Duodenal mucosa (tissue), 2 donors: ENCODE data around the gene ASB16.

Experiments used
- H3K27ac ChIP-seq: one replicate; pipeline ENCODE4 v1.7.0; 2013; ENCODE audit warnings: low read depth, low read length
- H3K27me3 ChIP-seq, 2 donors: one replicate each; pipeline ENCODE4 v1.7.0; 2013; ENCODE audit warnings: low read length in 2 of 2, control low read depth in 1 of 2; ENCODE audit not compliant: insufficient read depth in 2 of 2, control insufficient read depth in 1 of 2
- H3K36me3 ChIP-seq, 2 donors: one replicate each; pipeline ENCODE4 v1.7.0; 2013; ENCODE audit warnings: low read length in 2 of 2, control low read depth in 1 of 2; ENCODE audit not compliant: insufficient read depth in 2 of 2, control insufficient read depth in 1 of 2
- H3K4me1 ChIP-seq, 2 donors: one replicate each; pipeline ENCODE4 v1.7.0; 2013; ENCODE audit warnings: low read length in 2 of 2, control low read depth in 1 of 2; ENCODE audit not compliant: insufficient read depth in 2 of 2, control insufficient read depth in 1 of 2
- H3K4me3 ChIP-seq, 2 donors: one replicate each; pipeline ENCODE4 v1.7.0; 2013; ENCODE audit warnings: low read length in 2 of 2, low read depth in 1 of 2
- H3K9ac ChIP-seq, 2 donors: one replicate each; pipeline ENCODE4 v1.7.0; 2013; ENCODE audit warnings: low read length in 2 of 2, low read depth in 1 of 2
- H3K9me3 ChIP-seq, 2 donors: one replicate each; pipeline ENCODE4 v1.7.0; 2013; ENCODE audit warnings: low read length in 2 of 2, control low read depth in 1 of 2; ENCODE audit not compliant: control insufficient read depth in 1 of 2

ASB16 gene

GRCh38 chr17:44200478-44201155 lies 30.1 kb downstream of the ASB16 start:
- Histone ChIP-seq H3K9ac (peak overlapping the region; percentile 94), H3K27me3 (no peaks in the 10 kb centered on the region), H3K4me3 (peak overlapping the region; percentile 78 to 93), H3K9me3 (no peaks in the 10 kb centered on the region), H3K4me1 (peaks cover 26 to 32% of the 10 kb centered on the region in 2 donors), H3K36me3 (peaks cover 10 to 15% of the 10 kb centered on the region in 2 donors), H3K27ac (peak overlapping the region; percentile 91)

- no peak overlapping the region for H3K27ac ChIP-seq
- H3K27me3 ChIP-seq, result no peaks in the 10 kb centered on the region
- peaks cover 22 to 29% of the 10 kb centered on the region in 2 donors for H3K4me1 ChIP-seq
- peak overlapping the region in 1 of 2 donors; percentile 14 for H3K9ac ChIP-seq
- H3K9me3 ChIP-seq, result no peaks in the 10 kb centered on the region
- peaks cover 9 to 13% of the 10 kb centered on the region in 2 donors for H3K36me3 ChIP-seq
- H3K4me3 ChIP-seq, result no peak overlapping the region
Measured at GRCh38 chr17:44202756-44203155, 32.3 kb downstream of the ASB16 start.

- Histone ChIP-seq H3K36me3 (peaks cover 17 to 23% of the 10 kb centered on the region in 2 donors), H3K4me1 (peaks cover 15 to 22% of the 10 kb centered on the region in 2 donors), H3K4me3 (no peak overlapping the region), H3K27ac (no peak overlapping the region), H3K9ac (no peak overlapping the region), H3K9me3 (no peaks in the 10 kb centered on the region), H3K27me3 (no peaks in the 10 kb centered on the region)
Measured at GRCh38 chr17:44203731-44204440, 33.4 kb downstream of the ASB16 start.

DNA sequence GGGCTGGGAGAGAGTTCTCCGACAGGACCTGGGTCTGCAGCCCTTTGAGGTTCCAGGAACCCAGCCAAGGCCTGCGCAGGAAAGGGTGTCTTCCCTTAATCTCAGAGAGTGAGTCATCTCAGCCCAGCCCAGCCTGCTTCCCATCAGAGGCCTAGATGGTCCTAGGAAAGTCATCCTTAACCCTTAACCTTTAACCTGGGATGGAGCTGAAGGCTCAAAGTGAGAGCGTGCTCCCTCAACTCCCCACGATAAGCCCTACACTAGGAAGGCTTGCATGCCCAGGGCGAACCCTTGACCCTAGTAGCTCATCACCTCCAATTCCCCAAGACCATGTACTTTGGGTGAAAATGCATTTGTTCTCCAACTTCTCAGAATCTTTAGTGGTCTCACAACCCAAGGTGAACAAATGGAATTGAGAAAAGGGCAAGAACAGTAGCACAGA lies 34.0 kb downstream of the ASB16 start:
- Histone ChIP-seq H3K4me3 (no peak overlapping the region), H3K27me3 (no peaks in the 10 kb centered on the region), H3K4me1 (peaks cover 15 to 22% of the 10 kb centered on the region in 2 donors), H3K36me3 (peaks cover 17 to 28% of the 10 kb centered on the region in 2 donors), H3K9ac (no peak overlapping the region), H3K27ac (no peak overlapping the region), H3K9me3 (no peaks in the 10 kb centered on the region)

DNA sequence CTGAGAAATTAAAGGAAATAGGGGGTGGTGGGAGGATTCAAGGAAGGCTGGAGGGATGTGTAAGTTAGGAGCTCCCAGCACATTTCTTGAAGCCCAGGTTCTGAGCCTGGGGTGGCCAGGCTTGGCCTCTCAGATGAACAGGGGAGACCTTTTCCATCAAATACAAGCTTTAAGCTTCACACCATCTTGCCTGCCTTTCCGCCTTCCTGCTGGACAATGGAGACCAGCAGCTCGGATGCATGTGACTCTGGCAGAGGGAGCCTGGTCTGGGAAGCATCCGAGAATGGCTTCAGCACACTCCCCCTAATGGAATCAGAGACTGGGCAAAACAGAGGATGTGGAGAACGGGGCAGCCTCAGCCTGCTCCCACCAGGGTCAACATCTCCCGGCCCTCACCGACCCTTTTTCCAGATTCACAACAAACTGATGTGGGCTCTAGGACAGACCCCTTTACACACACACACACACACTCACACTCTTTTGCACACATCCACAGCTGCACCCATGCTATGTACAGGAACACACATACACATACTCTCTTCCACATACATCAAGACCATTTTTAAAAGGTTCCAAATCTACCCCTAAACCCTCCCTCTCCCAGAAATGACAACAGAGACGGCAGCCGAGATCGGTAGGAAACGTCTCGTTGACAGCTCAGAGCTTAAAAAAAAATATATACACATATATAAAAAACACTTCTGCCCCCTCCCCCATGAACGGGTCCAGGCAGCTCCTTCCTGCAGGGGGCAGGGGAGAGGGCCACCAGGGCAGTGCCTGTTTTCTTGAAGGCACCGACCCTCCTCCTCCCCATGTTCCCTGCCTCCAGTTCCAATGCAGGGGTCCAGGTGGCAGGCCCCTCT lies 35.7 kb downstream of the ASB16 start:
- no peaks in the 10 kb centered on the region for H3K9me3 ChIP-seq
- H3K9ac ChIP-seq, result no peak overlapping the region
- peaks cover 17 to 37% of the 10 kb centered on the region in 2 donors for H3K36me3 ChIP-seq
- no peak overlapping the region for H3K4me3 ChIP-seq
- no peak overlapping the region for H3K27ac ChIP-seq
- no peaks in the 10 kb centered on the region for H3K27me3 ChIP-seq
- H3K4me1 ChIP-seq, result peaks cover 18 to 28% of the 10 kb centered on the region in 2 donors

DNA sequence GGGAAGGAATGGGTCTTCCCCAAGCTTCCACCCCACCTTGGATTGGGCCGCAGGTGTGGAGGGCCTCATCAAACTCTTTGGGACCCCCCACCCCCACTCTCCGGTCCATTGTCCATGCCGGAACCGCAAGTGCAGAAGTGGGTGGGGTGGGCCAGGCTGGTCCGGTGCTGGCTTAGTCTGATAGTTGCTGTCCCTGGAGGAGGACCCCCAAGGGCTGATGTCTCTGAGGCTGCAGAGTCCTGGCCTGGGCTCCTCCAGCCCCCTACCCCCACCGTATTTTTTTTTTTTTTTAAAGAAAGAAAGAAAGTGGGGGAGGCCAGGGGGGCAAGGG lies 36.3 kb downstream of the ASB16 start:
- H3K4me3 ChIP-seq, result no peak overlapping the region
- peaks cover 18 to 28% of the 10 kb centered on the region in 2 donors for H3K4me1 ChIP-seq
- no peaks in the 10 kb centered on the region for H3K9me3 ChIP-seq
- no peak overlapping the region for H3K9ac ChIP-seq
- H3K27ac ChIP-seq, result no peak overlapping the region
- H3K36me3 ChIP-seq, result peaks cover 17 to 43% of the 10 kb centered on the region in 2 donors
- no peaks in the 10 kb centered on the region for H3K27me3 ChIP-seq

DNA sequence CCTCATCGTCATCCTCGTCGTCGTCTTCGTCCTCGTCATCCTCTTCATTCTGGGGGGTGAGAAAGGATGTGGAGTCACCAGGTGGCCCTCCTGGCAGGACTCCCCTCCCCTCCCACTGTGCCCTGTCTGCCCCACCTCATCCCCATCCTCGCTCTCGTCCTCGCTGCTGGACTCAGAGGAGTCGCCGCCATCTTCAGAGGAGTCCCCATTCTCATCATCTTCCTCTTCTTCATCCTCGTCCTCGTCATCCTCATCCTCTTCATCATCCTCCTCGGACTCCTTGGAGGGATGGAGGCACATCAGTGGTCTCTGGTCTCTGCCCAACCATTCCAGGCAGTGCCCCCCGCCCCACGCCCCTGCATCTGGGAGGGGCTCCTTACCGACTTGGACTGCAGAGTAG lies 36.8 kb downstream of the ASB16 start:
- peaks cover 18 to 28% of the 10 kb centered on the region in 2 donors for H3K4me1 ChIP-seq
- no peaks in the 10 kb centered on the region for H3K27me3 ChIP-seq
- no peaks in the 10 kb centered on the region for H3K9me3 ChIP-seq
- no peak overlapping the region for H3K9ac ChIP-seq
- H3K4me3 ChIP-seq, result no peak overlapping the region
- H3K27ac ChIP-seq, result no peak overlapping the region
- H3K36me3 ChIP-seq, result peaks cover 17 to 43% of the 10 kb centered on the region in 2 donors

DNA sequence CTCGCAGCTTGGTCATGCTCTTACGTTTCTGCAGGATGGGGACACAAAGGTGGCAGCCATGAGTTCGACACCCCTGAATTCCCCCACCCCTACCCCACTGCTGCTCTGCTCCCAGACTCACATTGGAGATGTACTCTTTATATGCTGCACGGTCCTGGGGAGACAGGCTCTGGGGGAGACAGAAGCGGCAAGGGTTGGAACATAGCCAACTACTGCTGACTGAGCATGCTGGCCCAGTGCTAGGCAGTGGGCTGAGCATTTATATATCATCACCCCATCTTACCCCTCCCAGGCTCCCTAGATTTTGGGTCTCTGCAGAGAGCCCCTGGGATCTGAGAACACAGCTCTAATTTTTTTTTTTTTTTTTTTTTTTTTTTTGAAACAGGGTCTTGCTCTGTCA lies 37.2 kb downstream of the ASB16 start:
- Histone ChIP-seq H3K4me1 (peaks cover 18 to 28% of the 10 kb centered on the region in 2 donors), H3K27me3 (no peaks in the 10 kb centered on the region), H3K36me3 (peaks cover 17 to 43% of the 10 kb centered on the region in 2 donors), H3K4me3 (no peak overlapping the region), H3K9ac (no peak overlapping the region), H3K9me3 (no peaks in the 10 kb centered on the region), H3K27ac (no peak overlapping the region)

- Histone ChIP-seq H3K9me3 (no peaks in the 10 kb centered on the region), H3K36me3 (peaks cover 25 to 58% of the 10 kb centered on the region in 2 donors), H3K27ac (no peak overlapping the region), H3K4me3 (no peak overlapping the region), H3K27me3 (no peaks in the 10 kb centered on the region), H3K4me1 (peaks cover 3 to 13% of the 10 kb centered on the region in 2 donors), H3K9ac (peak overlapping the region in 1 of 2 donors; percentile 44)
Measured at GRCh38 chr17:44209786-44210341, 39.4 kb downstream of the ASB16 start.
